T47D (cell line): Measurements from ENCODE around the gene TTC1.

ENCODE experiments used
- DNase-seq, 2 experiments: peaks; one replicate each; pipeline versions ENCODE4 v3.0.0 to v3.0.0-alpha.2; 2011 to 2012; ENCODE audit warnings: low read depth in 1 of 2, low spot score in 1 of 2
- JUND ChIP-seq: IDR thresholded peaks from 2 replicates; pipeline ENCODE4 v1.6.1; 2012; ENCODE audit warnings: low read depth
- in situ Hi-C: cut with HindIII; loops from 2 replicates; pipeline ENCODE4 v1.10.0; 2016; ENCODE audit warnings: low sequenced_read_pairs, low pct_unique_long_range_greater_than_20kb

Gene TTC1

GRCh38 chr5:160084144-160084543 lies 75.2 kb downstream of the TTC1 start:
- DNase-seq, result no peak
- in situ Hi-C loops, result no loop called here
- TF ChIP-seq JUND, result no peak

GRCh38 chr5:160087199-160087598 lies 78.3 kb downstream of the TTC1 start:
- TF ChIP-seq JUND, result no peak
- DNase-seq, result no peak
- in situ Hi-C loops, result no loop called here

GRCh38 chr5:160088805-160089204 lies 79.9 kb downstream of the TTC1 start:
- in situ Hi-C loops, result no loop called here
- no peak for DNase-seq
- no peak for TF ChIP-seq JUND

GRCh38 chr5:160089531-160089930 lies 80.6 kb downstream of the TTC1 start:
- DNase-seq, result no peak
- in situ Hi-C loops, result no loop called here

GRCh38 chr5:160090059-160090458 lies 81.1 kb downstream of the TTC1 start:
- TF ChIP-seq JUND, result no peak

More at GRCh38 chr5:160089531-160089930, 80.6 kb downstream of the TTC1 start:
- no peak for TF ChIP-seq JUND

GRCh38 chr5:160092514-160092913 lies 83.6 kb downstream of the TTC1 start:
- in situ Hi-C loops, result no loop called here
- TF ChIP-seq JUND, result no peak
- no peak for DNase-seq

More at GRCh38 chr5:160090059-160090458, 81.1 kb downstream of the TTC1 start:
- in situ Hi-C loops, result no loop called here
- DNase-seq, result no peak

- DNase-seq, result no peak
- no peak for TF ChIP-seq JUND
- in situ Hi-C loops, result no loop called here
Observed at GRCh38 chr5:160092960-160093707, 84.2 kb downstream of the TTC1 start.

GRCh38 chr5:160096178-160096577 lies 87.2 kb downstream of the TTC1 start:
- no peak for TF ChIP-seq JUND
- DNase-seq, result no peak
- in situ Hi-C loops, result no loop called here

- no peak for TF ChIP-seq JUND
- no peak for DNase-seq
- in situ Hi-C loops, result no loop called here
Observed at GRCh38 chr5:160097991-160098390, 89.1 kb downstream of the TTC1 start.

GRCh38 chr5:160105686-160106360 lies 96.9 kb downstream of the TTC1 start:
- DNase-seq, result no peak
- in situ Hi-C loops, result no loop called here
- no peak for TF ChIP-seq JUND

- DNase-seq, result no peak
- no peak for TF ChIP-seq JUND
- in situ Hi-C loops, result no loop called here
Observed at GRCh38 chr5:160108124-160108523, 99.2 kb downstream of the TTC1 start.
